GM19240 (cell line): ENCODE data around the gene OR6C1.
"Not testable (repeated sequence)": the region's sequence is repeated elsewhere in the genome, so short reads cannot be mapped to it uniquely, and the experiment has no call there.

ENCODE experiments used
- DNase-seq: peaks from one replicate; pipeline ENCODE4 v3.0.0; 2011; ENCODE audit warnings: low spot score; ENCODE audit not compliant: insufficient read length

OR6C1 gene

GRCh38 chr12:55314043-55314442 is at the start of gene OR6C1:
Gene OR6C1 (plus strand): TSS chr12:55314343. CDS start chr12:55320600, 6,257 bp downstream.
- DNase-seq: no peak

- DNase-seq: no peak
These were observed 33.2 kb upstream of the OR6C1 start for GRCh38 chr12:55280991-55281390.

DNA sequence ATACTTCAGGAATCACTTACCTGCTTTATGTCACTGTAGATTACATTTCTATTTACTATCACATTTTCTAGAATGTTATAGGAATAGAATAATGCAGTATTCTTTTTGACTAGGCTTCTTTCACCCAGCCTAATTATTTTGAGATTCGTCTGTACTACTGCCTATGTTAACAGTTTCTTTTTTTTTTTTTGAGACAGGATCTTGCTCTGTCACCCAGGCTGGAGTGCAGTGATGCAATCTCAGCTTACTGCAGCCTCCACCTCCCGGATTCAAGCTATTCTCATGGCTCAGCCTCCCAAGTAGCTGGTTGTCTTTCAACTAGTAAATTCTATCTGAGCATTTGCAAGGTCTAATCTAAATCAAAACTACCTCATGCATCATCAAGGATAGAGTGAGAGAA is 24.1 kb upstream of the OR6C1 start:
- DNase-seq: no peak

GRCh38 chr12:55296469-55296868 is 17.7 kb upstream of the OR6C1 start, which contains the start of gene OR6C6:
Gene OR6C6 (minus strand): TSS chr12:55296569. CDS start chr12:55295232, 1,337 bp downstream.
- no peak for DNase-seq

- DNase-seq: no peak
These were observed 6.1 kb downstream of the OR6C1 start for GRCh38 chr12:55320201-55320600.

DNA sequence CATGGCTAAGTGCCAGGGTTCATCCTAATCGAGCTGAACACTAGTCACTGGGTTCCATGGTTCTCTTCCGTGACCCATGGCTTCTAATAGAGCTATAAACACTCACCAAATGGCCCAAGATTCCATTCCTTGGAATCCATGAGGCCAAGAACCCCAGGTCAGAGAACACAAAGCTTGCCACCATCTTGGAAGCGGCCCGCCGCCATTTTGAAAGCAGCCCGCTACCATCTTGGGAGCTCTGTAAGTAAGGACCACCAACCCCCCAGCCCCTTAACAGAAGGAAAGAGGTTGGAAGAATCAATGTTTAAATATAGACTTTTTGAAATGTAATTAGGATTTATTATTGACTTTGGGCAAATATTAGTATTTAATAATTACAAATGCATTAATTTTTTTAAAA is 11.7 kb downstream of the OR6C1 start:
- not testable (repeated sequence) for DNase-seq

DNA sequence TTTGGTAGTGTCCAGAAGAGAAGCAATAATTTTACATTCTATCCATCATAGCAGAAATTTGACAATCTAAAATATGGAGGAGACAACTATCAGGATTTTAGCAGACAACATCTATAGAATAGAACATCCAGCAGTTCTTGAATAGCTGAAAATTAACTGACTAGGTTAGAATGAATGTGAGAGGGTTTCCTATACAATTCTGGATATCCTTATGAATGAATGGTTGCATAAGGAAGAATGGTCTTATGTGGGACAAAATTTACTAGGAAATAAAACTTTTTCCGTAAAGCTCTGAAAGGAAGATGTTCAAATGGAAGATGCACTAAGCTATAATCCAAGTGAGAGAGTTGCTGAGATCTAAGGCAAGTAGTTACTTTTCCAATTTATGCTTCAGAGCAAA is 16.3 kb downstream of the OR6C1 start, which contains the start of gene OR6C3:
TSS of gene OR6C3 (plus strand) at position 301 of the 400 bp plus-strand sequence. CDS start 955 bp downstream, outside the sequence.
- DNase-seq: no peak

DNA sequence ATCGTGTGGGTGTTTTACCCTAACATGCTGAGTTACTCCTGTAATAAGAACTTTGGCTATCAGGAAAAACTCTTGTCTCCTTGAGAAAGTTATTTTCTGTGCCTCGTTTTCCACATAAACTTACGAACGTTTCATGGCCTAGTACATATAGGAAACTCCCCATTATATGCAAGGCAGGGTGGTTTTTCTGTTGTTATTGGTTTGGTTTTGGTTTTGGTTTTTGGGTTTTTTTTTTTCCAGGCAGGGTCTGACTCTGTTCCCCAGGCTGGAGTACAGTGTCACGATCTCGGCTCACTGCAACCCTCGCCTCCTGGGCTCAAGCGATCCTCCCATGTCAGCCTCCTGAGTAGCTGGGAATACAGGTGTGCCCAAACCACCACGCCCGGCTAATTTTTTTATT is 21.9 kb downstream of the OR6C1 start:
- no peak for DNase-seq

DNA sequence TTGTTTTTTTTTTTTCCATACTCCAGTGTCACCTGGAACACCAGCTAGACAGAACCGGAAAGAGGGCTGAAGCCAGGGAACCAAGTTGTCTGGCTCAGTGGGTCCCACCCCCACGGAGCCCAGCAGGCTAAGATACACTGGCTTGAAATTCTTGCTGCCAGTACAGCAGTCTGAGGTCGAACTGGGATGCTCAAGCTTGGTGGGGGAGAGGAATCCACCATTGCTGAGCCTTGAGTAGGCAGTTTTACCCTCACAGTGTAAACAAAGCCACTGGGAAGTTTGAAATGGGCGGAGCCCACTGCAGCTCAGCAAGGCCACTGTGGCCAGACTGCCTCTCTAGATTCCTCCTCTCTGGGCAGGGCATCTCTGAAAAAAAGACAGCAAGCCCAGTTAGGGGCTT is 41.2 kb downstream of the OR6C1 start:
- DNase-seq: not testable (repeated sequence)

- DNase-seq: no peak
These were observed 48.5 kb downstream of the OR6C1 start, which contains the start of gene OR6C75 for GRCh38 chr12:55362675-55363074. Gene OR6C75 (plus strand): TSS chr12:55362975. CDS start chr12:55365111, 2,136 bp downstream.

GRCh38 chr12:55365086-55365485 is 50.9 kb downstream of the OR6C1 start:
- DNase-seq: no peak
